ENCODE results near the gene ELFN1. TPM values are rescaled to one million over a fixed set of nuclear protein-coding genes. Genes with fewer than 3 reads are reported as not detected.

ELFN1 gene
- total RNA-seq, 1 donor from 2014 or later, result 4.3 TPM

DNA sequence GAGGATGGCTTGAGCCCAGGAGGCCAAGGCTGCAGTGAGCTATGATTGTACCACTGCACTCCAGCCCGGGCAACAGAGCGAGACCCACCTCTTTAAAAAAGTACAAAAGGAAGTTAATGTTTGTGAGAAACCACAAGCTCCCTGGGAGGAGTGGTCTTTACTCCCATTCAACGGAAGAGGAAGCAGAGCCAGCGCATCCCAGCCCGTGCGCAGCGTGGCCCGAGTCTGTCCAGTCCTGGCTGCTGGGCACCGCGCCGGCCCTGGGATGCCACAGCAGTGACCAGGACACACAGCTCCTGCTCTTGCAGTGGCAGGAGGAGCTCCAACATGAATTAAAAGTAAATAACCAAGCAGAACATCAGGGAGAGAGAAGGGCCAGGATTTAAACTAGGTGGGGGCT is 68.4 kb downstream of the ELFN1 start:
- TF ChIP-seq, protein P1, sequence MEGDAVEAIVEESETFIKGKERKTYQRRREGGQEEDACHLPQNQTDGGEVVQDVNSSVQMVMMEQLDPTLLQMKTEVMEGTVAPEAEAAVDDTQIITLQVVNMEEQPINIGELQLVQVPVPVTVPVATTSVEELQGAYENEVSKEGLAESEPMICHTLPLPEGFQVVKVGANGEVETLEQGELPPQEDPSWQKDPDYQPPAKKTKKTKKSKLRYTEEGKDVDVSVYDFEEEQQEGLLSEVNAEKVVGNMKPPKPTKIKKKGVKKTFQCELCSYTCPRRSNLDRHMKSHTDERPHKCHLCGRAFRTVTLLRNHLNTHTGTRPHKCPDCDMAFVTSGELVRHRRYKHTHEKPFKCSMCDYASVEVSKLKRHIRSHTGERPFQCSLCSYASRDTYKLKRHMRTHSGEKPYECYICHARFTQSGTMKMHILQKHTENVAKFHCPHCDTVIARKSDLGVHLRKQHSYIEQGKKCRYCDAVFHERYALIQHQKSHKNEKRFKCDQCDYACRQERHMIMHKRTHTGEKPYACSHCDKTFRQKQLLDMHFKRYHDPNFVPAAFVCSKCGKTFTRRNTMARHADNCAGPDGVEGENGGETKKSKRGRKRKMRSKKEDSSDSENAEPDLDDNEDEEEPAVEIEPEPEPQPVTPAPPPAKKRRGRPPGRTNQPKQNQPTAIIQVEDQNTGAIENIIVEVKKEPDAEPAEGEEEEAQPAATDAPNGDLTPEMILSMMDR (IDR thresholded peaks at IDR 0.05), result no peak
- peaks cover 4% of the 10 kb centered on the region for H3K27me3 ChIP-seq
- H3K36me3 ChIP-seq, result no peaks in the 10 kb centered on the region
- no peak overlapping the region for H3K27ac ChIP-seq
- intact Hi-C loops (cut with DNase I), result no loop called here
- no peaks in the 10 kb centered on the region for H3K9me3 ChIP-seq
- no peak overlapping the region for H3K4me3 ChIP-seq
- DNase-seq, result no peak
- no peak for ATAC-seq
- peaks cover 17% of the 10 kb centered on the region for H3K4me1 ChIP-seq

DNA sequence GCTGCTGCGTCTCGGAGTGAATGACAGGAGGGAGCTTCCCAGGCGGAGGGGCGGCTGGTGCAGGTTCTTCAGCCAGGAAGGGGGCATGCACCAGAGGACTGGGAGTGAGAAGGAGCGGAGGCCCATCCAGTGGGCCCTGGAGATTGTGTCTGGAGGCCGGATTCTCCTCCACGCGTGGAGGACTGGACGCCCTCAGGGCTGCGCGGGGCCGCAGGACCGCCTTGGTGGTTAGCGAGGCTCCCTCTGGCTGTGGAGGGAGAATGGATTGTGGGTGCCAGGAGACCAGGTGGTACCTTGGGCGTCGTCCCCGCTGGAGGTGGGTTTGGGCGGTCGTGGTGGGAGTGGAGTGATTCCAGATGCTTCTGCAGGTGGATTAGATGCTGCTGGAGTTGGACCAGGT is 68.9 kb downstream of the ELFN1 start:
- H3K4me3 ChIP-seq, result no peak overlapping the region
- H3K27me3 ChIP-seq, result peaks cover 4% of the 10 kb centered on the region
- H3K9me3 ChIP-seq, result no peaks in the 10 kb centered on the region
- H3K36me3 ChIP-seq, result no peaks in the 10 kb centered on the region
- H3K27ac ChIP-seq, result no peak overlapping the region
- H3K4me1 ChIP-seq, result peaks cover 17% of the 10 kb centered on the region
- intact Hi-C loops (cut with DNase I), result no loop called here
- TF ChIP-seq, protein P1 (IDR thresholded peaks at IDR 0.05), result no peak
- ATAC-seq (no peak), DNase-seq (no peak)

DNA sequence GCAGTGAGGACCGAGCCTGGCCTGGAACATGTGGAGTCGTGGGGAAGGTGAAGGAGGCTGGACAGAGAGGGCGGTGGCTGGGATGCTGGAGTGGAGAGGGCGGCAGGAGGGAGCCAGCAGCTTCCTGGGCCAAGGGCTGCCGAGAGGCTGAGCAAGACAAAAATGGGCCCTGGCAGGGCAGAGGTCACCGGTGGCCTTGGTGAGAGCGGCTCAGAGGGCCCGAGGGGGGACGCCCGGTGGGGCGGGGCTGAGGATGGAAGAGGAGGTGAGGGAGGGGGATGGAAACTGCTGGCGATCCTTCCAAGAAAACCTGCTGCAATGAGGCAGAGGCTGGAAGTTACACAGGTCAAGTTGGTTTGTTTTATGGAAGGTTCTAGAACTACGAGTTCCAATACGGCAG is 69.5 kb downstream of the ELFN1 start:
- Histone ChIP-seq H3K36me3 (no peaks in the 10 kb centered on the region), H3K27me3 (peaks cover 4% of the 10 kb centered on the region), H3K27ac (no peak overlapping the region), H3K9me3 (no peaks in the 10 kb centered on the region), H3K4me3 (no peak overlapping the region), H3K4me1 (peaks cover 17% of the 10 kb centered on the region)
- ATAC-seq (no peak), DNase-seq (no peak)
- intact Hi-C loops (cut with DNase I), result no loop called here
- TF ChIP-seq, protein P1 (IDR thresholded peaks at IDR 0.05), result no peak

DNA sequence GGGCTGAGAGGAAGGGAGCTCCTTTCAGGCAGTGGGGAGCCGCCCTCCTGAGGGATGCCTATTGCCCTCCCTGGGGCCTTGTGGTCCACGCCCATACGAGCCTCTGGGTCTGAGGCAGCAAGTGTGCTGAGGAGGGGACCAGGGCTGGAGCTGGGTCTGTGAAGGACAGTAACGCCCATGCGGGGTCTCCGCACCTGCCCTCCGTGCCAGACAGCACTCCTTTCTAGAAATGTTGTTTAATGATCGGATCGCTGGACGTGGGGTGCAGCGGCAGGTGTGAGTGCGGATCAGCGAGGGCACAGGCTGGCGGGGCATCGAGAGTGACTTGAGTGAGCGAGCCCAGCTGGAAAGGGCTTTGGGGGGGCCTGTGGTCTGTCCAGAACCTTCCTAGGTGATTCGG is 70.1 kb downstream of the ELFN1 start:
- no peak overlapping the region for H3K27ac ChIP-seq

DNA sequence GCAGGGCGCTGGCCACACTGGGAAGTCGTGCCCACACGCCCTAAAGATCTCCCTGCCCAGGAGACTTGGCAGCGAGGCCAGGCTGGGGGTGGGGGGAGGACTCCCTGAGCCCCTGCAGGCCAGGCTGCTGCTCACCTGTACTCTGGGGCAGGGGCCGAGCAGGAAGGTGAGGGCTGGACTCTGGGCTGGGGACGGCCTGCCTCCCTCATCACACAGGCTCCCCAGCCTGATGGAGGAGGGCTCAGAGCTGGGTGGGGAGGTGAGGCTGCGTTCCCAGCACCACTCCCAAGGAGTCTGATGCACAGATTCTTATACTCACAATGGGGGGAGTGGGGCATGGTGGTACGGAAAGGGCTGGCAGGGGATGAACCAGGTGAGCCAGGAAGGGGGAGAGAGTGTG is 71.2 kb downstream of the ELFN1 start:
- intact Hi-C loops (cut with DNase I), result no loop called here
- TF ChIP-seq, protein P1 (IDR thresholded peaks at IDR 0.05), result no peak
- Histone ChIP-seq H3K4me3 (no peak overlapping the region), H3K9me3 (no peaks in the 10 kb centered on the region), H3K27ac (no peak overlapping the region), H3K27me3 (no peaks in the 10 kb centered on the region), H3K4me1 (peaks cover 17% of the 10 kb centered on the region), H3K36me3 (no peaks in the 10 kb centered on the region)
- DNase-seq (no peak), ATAC-seq (no peak)

More for the DNA sequence above, 70.1 kb downstream of the ELFN1 start:
- peaks cover 4% of the 10 kb centered on the region for H3K27me3 ChIP-seq
- no peak for ATAC-seq
- TF ChIP-seq, protein P1 (IDR thresholded peaks at IDR 0.05), result no peak
- H3K4me3 ChIP-seq, result no peak overlapping the region
- H3K9me3 ChIP-seq, result no peaks in the 10 kb centered on the region
- no peak for DNase-seq
- peaks cover 17% of the 10 kb centered on the region for H3K4me1 ChIP-seq
- intact Hi-C loops (cut with DNase I), result no loop called here
- no peaks in the 10 kb centered on the region for H3K36me3 ChIP-seq
